Measurements from ENCODE around the gene NOX1. TPM values are rescaled to one million over a fixed set of nuclear protein-coding genes. Genes with fewer than 3 reads are reported as not detected.
A peak's percentile ranks its signal among the peaks of the same experiment; 100 is the strongest.
"Not testable (repeated sequence)": the region's sequence is repeated elsewhere in the genome, so short reads cannot be mapped to it uniquely, and the experiment has no call there.

NOX1 gene
- total RNA-seq, 4 donors from 2014 or later: not detected

DNA sequence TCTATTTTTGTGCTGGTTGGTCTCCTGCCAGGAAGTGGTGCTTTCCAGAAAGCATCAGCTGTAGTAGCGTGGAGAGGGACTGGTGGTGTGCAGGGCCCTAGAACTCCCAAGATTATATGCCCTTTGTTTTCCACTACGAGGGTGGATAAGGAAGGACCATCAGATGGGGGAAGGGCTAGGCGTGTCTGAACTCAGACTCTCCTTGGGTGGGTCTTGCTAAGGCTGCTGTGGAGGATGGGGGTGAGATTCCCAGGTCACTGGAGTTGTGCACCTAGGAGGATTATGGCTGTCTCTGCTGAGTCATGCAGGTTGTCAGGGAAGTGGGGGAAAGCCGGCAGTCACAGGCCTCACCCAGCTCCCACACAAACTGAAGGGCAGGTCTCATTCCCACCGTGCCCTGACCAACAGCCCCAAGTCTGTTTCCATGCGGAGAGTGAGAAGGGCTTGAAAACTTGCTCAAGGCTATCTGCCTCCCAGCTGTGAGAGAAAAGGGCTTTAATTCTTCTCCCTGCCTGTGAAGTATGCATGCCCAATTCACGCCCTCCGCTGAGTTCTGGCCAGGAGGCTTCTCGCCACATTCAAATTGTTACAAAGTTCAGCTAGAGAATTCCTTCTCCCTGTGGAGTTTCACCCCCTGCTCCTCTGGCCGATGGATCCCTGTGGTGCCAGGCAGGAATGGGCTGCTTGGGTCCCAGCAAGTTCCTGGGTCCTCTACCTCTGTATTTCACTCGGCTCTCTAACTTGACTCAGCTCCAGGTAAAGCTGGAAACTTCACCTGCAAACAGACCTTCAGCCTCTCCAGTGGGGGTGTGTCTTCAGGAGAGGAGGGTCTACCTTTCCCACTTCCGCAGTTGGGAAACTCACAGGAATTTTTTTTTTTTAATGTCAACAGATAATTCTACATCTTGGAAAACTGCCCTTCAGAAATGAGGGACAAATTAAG lies 61.7 kb downstream of the NOX1 start:
- Histone ChIP-seq H3K9me3 (no peaks in the 10 kb centered on the region), H3K27me3 (peaks cover 0 to 7% (median 0%) of the 10 kb centered on the region in 4 donors), H3K4me3 (no peak overlapping the region), H3K4me1 (peaks cover 0 to 16% (median 0%) of the 10 kb centered on the region in 3 donors), H3K27ac (peak overlapping the region; percentile 3 to 78 (median 51)), H3K36me3 (no peaks in the 10 kb centered on the region)
- DNase-seq: no peak
- WGBS, 2 donors: 20 to 42% methylated on average over 1 to 8 of the region's 12 CpGs
- TF ChIP-seq POLR2A (IDR thresholded peaks at IDR 0.05): no peak
- TF ChIP-seq, protein P1, sequence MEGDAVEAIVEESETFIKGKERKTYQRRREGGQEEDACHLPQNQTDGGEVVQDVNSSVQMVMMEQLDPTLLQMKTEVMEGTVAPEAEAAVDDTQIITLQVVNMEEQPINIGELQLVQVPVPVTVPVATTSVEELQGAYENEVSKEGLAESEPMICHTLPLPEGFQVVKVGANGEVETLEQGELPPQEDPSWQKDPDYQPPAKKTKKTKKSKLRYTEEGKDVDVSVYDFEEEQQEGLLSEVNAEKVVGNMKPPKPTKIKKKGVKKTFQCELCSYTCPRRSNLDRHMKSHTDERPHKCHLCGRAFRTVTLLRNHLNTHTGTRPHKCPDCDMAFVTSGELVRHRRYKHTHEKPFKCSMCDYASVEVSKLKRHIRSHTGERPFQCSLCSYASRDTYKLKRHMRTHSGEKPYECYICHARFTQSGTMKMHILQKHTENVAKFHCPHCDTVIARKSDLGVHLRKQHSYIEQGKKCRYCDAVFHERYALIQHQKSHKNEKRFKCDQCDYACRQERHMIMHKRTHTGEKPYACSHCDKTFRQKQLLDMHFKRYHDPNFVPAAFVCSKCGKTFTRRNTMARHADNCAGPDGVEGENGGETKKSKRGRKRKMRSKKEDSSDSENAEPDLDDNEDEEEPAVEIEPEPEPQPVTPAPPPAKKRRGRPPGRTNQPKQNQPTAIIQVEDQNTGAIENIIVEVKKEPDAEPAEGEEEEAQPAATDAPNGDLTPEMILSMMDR (IDR thresholded peaks at IDR 0.05): no peak
- intact Hi-C loops (cut with DNase I): no loop called here

- H3K27ac ChIP-seq: peak overlapping the region in 3 of 4 donors; percentile 3 to 56 (median 42)
- peaks cover 0 to 16% (median 0%) of the 10 kb centered on the region in 3 donors for H3K4me1 ChIP-seq
- intact Hi-C loops (cut with DNase I); H3K9me3 ChIP-seq; H3K36me3 ChIP-seq; H3K27me3 ChIP-seq; H3K4me3 ChIP-seq; DNase-seq: not testable (repeated sequence)
- WGBS, 2 donors: 66 to 70% methylated on average over 5 to 7 of the region's 7 CpGs
These were observed 65.9 kb downstream of the NOX1 start for GRCh38 chrX:100808265-100808664.

GRCh38 chrX:100804780-100805179 lies 69.4 kb downstream of the NOX1 start:
- TF ChIP-seq POLR2A (IDR thresholded peaks at IDR 0.05): no peak
- TF ChIP-seq, protein P1 (IDR thresholded peaks at IDR 0.05): no peak
- no peak for DNase-seq
- Histone ChIP-seq H3K4me3 (no peak overlapping the region), H3K4me1 (no peaks in the 10 kb centered on the region), H3K36me3 (no peaks in the 10 kb centered on the region), H3K27ac (no peak overlapping the region), H3K9me3 (no peaks in the 10 kb centered on the region), H3K27me3 (no peaks in the 10 kb centered on the region)
- WGBS, 2 donors: no CpG with 5 or more reads among the region's 1 CpG
- intact Hi-C loops (cut with DNase I): no loop called here

- Histone ChIP-seq H3K4me3 (no peak overlapping the region), H3K4me1 (no peaks in the 10 kb centered on the region), H3K36me3 (no peaks in the 10 kb centered on the region), H3K27ac (no peak overlapping the region), H3K9me3 (no peaks in the 10 kb centered on the region), H3K27me3 (no peaks in the 10 kb centered on the region)
- no peak for DNase-seq
- intact Hi-C loops (cut with DNase I): no loop called here
- TF ChIP-seq POLR2A (IDR thresholded peaks at IDR 0.05): no peak
- TF ChIP-seq, protein P1 (IDR thresholded peaks at IDR 0.05): no peak
- 62 to 87% methylated on average over 3 of the region's 3 CpGs for WGBS, 2 donors
These were observed 71.3 kb downstream of the NOX1 start for GRCh38 chrX:100802843-100803242.

GRCh38 chrX:100798484-100799214 lies 75.5 kb downstream of the NOX1 start:
- no peak overlapping the region for H3K27ac ChIP-seq
- TF ChIP-seq, protein P1 (IDR thresholded peaks at IDR 0.05): no peak
- no peaks in the 10 kb centered on the region for H3K27me3 ChIP-seq
- intact Hi-C loops (cut with DNase I): no loop called here
- H3K9me3 ChIP-seq: no peaks in the 10 kb centered on the region
- DNase-seq: no peak
- no peak overlapping the region for H3K4me3 ChIP-seq
- H3K36me3 ChIP-seq: no peaks in the 10 kb centered on the region
- 62 to 67% methylated on average over 3 of the region's 4 CpGs for WGBS, 2 donors
- no peaks in the 10 kb centered on the region for H3K4me1 ChIP-seq

Measured in esophagus squamous epithelium (tissue), 5 donors.